Ascending aorta (tissue), 2 donors: ENCODE results near the gene STIMATE. TPM values are rescaled to one million over a fixed set of nuclear protein-coding genes. Genes with fewer than 3 reads are reported as not detected.

Experiments
- DNase-seq, 2 donors: peaks; one replicate each; pipeline ENCODE4 v3.0.0-alpha.2; 2019; ENCODE audit warnings: low spot score in 2 of 2
- H3K27ac ChIP-seq, 2 donors: fragments of 200-600 bp; sonication (generic); one replicate each; pipeline ENCODE4 v1.5.1; 2016 to 2017; ENCODE audit warnings: mild to moderate bottlenecking in 1 of 2
- H3K27me3 ChIP-seq: fragments of 200-600 bp; sonication (generic); one replicate; pipeline ENCODE4 v1.5.1; 2017
- H3K36me3 ChIP-seq, 2 donors: fragments of 200-600 bp; sonication (generic); one replicate each; pipeline ENCODE4 v1.5.1; 2016
- H3K4me1 ChIP-seq, 2 donors: fragments of 200-600 bp; sonication (generic); one replicate each; pipeline ENCODE4 v1.5.1; 2016 to 2017; ENCODE audit warnings: mild to moderate bottlenecking in 1 of 2
- H3K4me3 ChIP-seq, 2 donors: fragments of 200-600 bp; sonication (generic); one replicate each; pipeline ENCODE4 v1.5.1; 2016 to 2017; ENCODE audit warnings: mild to moderate bottlenecking in 1 of 2
- H3K9me3 ChIP-seq, 2 donors: fragments of 200-600 bp; sonication (generic); one replicate each; pipeline ENCODE4 v1.5.1; 2016
- intact Hi-C: fragments of 100-400 bp; cut with DNase I; formaldehyde crosslinking; loops from one replicate; pipeline ENCODE4 v1.15.1; 2023
- total RNA-seq: library from RNA; depleted of rRNA; stranded (reverse); fragments of >200 nt; gene quantifications from one replicate; pipeline ENCODE4 v1.1.0, GENCODE V29; 2016
- TF ChIP-seq, protein P1 (sequence below), 3 experiments: fragments of 200-600 bp in 2 of 3; fragments of 450-650 bp in 1 of 3; sonication (generic) in 2 of 3; IDR thresholded peaks; one replicate each; pipeline ENCODE4 v1.5.1; 2016 to 2019; ENCODE audit warnings: antibody characterized with exemption in 3 of 3, mild to moderate bottlenecking in 1 of 3, moderate library complexity in 1 of 3

Gene STIMATE
- total RNA-seq, 1 donor from 2014 or later, result 18.9 TPM

DNA sequence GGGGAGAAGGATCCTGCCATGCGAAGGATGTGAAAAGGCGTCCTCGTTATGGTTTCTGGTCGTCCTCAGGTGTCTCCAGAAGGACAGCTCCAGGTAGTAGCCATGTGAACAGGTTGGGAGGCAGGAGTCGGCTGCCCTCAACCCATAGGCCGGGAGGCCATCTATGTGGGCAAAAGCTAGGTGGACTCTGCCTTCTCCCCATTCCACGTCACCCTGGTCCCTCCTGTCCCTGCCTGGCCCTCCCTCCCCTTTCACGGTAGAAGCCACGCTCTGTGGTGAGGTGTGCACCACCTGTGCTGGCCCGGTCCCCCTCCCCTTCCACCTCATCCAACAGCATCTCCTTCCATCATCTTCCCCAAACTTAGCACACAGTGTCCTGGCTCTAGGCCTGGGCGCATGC, 86.4 kb downstream of the STIMATE start:
- intact Hi-C loops, result no loop called here
- Histone ChIP-seq H3K9me3 (no peaks in the 10 kb centered on the region), H3K4me3 (no peak overlapping the region), H3K36me3 (no peaks in the 10 kb centered on the region), H3K4me1 (no peaks in the 10 kb centered on the region), H3K27ac (no peak overlapping the region), H3K27me3 (no peaks in the 10 kb centered on the region)
- TF ChIP-seq, protein P1, sequence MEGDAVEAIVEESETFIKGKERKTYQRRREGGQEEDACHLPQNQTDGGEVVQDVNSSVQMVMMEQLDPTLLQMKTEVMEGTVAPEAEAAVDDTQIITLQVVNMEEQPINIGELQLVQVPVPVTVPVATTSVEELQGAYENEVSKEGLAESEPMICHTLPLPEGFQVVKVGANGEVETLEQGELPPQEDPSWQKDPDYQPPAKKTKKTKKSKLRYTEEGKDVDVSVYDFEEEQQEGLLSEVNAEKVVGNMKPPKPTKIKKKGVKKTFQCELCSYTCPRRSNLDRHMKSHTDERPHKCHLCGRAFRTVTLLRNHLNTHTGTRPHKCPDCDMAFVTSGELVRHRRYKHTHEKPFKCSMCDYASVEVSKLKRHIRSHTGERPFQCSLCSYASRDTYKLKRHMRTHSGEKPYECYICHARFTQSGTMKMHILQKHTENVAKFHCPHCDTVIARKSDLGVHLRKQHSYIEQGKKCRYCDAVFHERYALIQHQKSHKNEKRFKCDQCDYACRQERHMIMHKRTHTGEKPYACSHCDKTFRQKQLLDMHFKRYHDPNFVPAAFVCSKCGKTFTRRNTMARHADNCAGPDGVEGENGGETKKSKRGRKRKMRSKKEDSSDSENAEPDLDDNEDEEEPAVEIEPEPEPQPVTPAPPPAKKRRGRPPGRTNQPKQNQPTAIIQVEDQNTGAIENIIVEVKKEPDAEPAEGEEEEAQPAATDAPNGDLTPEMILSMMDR (IDR thresholded peaks at IDR 0.05), result no peak
- no peak for DNase-seq

DNA sequence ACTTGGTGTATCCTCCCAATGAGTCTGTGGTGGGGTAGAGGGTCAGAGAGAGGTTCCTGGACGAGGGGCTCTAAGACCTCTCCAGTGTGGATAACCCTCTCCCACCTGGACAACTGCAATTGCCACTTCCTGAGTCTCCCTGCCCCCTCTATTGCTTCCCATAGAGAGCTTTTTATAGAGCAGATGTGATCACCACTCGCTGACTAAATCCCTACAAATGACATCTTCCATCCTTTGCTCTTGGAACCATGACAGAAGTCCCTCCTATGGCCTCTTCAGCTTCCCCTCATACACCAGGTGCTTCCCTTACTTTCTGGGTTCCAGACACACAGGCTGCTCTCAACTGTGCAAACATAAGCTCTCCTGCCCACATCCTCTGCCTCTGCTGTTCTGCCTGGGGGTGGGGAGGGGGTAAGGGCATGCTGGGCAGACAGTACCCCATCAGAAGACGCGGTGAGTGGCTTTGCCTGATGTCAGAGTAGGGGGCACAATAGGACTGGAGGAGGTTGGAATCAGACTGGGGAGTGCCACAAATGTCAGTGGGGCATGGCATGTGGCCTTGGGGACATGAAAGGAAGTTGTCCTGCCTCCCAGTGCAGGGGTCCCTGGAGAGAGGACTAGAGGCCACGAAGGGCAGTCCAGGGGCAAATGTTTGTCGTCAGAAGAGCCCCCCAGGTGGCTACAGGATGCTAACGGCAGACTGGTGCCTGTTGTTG, 87.5 kb downstream of the STIMATE start:
- H3K36me3 ChIP-seq, result no peaks in the 10 kb centered on the region
- TF ChIP-seq, protein P1 (IDR thresholded peaks at IDR 0.05), result no peak
- no peak overlapping the region for H3K27ac ChIP-seq
- H3K4me1 ChIP-seq, result no peaks in the 10 kb centered on the region
- no peaks in the 10 kb centered on the region for H3K9me3 ChIP-seq
- H3K27me3 ChIP-seq, result no peaks in the 10 kb centered on the region
- no peak for DNase-seq
- no peak overlapping the region for H3K4me3 ChIP-seq
- intact Hi-C loops, result no loop called here

DNA sequence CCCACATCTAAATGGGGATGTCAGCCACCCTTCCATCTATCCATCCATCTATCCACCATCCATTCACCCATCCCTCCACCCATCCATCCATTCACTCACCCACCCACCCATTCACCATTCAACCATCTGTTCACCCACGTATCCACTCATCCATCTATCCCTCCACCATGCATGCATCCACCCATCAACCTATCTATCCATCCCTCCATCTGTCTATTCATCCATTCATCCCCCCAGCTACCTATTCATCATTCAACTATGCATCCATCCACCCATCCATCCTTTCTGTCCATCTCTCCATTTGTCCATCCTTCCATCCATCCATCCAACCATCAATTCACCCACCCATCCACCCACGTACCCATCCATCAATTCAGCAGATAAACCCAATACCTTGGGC, 88.2 kb downstream of the STIMATE start:
- no peaks in the 10 kb centered on the region for H3K36me3 ChIP-seq
- TF ChIP-seq, protein P1 (IDR thresholded peaks at IDR 0.05), result no peak
- intact Hi-C loops, result no loop called here
- no peak overlapping the region for H3K27ac ChIP-seq
- DNase-seq, result no peak
- no peaks in the 10 kb centered on the region for H3K4me1 ChIP-seq
- no peaks in the 10 kb centered on the region for H3K27me3 ChIP-seq
- H3K4me3 ChIP-seq, result no peak overlapping the region
- H3K9me3 ChIP-seq, result no peaks in the 10 kb centered on the region

DNA sequence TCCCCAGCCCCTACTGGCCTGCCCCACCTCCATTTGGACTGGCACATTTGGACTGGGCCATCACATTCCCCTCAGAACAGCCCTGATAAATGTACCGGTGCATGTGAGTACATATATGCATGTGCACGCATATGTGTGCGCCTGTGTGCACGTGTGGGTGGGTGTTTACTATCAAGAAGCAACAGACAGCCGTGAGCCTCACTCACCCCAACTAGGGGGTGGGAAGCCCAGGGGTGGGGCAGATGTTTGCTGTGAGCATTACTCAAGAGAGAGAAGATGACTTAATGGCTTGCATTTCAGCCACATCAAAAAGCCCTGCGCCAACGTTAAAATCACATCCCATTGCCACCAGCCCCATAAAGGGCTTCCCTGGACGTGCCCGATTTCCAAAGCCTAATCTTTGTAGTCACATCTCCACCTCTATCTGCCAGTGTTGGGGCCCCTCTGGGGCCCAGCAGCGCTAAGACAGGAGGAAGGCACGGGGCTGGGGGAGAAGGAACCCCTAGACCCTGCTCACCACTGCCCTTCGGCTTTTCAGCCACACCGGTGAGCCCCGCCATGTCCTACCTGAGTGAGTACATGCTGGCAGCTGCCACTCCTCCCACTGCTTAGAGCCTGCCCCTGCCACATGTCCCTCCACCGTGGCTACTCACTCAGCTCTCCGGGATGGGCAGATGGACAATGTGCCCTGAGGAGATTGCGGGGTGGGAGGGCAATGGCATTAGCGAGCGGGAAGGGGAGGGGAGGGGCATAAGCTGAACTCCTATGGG, 91.9 kb downstream of the STIMATE start:
- Histone ChIP-seq H3K27ac (no peak overlapping the region), H3K9me3 (no peaks in the 10 kb centered on the region), H3K27me3 (no peaks in the 10 kb centered on the region), H3K4me1 (peaks cover 0 to 2% of the 10 kb centered on the region in 2 donors), H3K4me3 (no peak overlapping the region), H3K36me3 (no peaks in the 10 kb centered on the region)
- TF ChIP-seq, protein P1 (IDR thresholded peaks at IDR 0.05), result no peak
- intact Hi-C loops, result no loop called here
- DNase-seq, result no peak

DNA sequence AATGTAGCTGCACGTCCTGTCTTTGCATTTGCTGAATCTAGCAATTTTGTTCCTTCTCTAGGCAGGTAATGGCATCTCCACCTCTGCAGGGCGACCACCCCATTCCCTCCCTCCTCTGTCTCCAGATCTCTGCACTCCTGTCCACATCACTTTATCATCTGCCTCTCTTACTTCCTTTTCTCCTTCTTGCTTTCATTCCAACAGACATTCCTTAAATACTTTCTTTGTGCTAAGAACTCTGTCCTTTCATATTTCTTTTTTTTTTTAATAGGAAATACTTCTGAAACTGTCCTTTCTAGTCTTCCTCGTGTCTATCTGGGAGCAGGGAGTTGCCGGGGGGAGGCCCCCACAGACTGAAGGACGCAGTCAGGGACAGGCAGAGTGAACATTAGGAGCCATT, 95.5 kb downstream of the STIMATE start:
- DNase-seq, result no peak
- intact Hi-C loops, result no loop called here
- H3K27me3 ChIP-seq, result no peaks in the 10 kb centered on the region
- peaks cover 0 to 2% of the 10 kb centered on the region in 2 donors for H3K4me1 ChIP-seq
- no peak overlapping the region for H3K27ac ChIP-seq
- H3K36me3 ChIP-seq, result no peaks in the 10 kb centered on the region
- H3K9me3 ChIP-seq, result no peaks in the 10 kb centered on the region
- TF ChIP-seq, protein P1 (IDR thresholded peaks at IDR 0.05), result no peak
- no peak overlapping the region for H3K4me3 ChIP-seq
